ENCODE results near the gene PGGT1B. TPM values are rescaled to one million over a fixed set of nuclear protein-coding genes. Genes with fewer than 3 reads are reported as not detected.

PGGT1B gene
- total RNA-seq, 1 donor from 2014 or later: 5.6 TPM

GRCh38 chr5:115192098-115192497 is 70.6 kb downstream of the PGGT1B start:
- intact Hi-C loops (cut with DNase I): loop anchor here (10.0 kb wide), 1 partner anchor 1377 kb away; no protein-coding TSS in a partner anchor
- Histone ChIP-seq H3K4me3 (no peak overlapping the region), H3K27ac (no peak overlapping the region), H3K36me3 (no peaks in the 10 kb centered on the region), H3K4me1 (no peaks in the 10 kb centered on the region), H3K9me3 (no peaks in the 10 kb centered on the region), H3K27me3 (no peaks in the 10 kb centered on the region)
- DNase-seq (ENCODE audit: extremely low spot score in 2 of 2): no peak
- TF ChIP-seq POLR2AphosphoS5 (IDR thresholded peaks at IDR 0.05; ENCODE audit: insufficient read depth in 1 of 2, low read depth in 1 of 2): no peak
- no peak for TF ChIP-seq CTCF (IDR thresholded peaks at IDR 0.05)
- TF ChIP-seq POLR2A (IDR thresholded peaks at IDR 0.05): no peak

- Histone ChIP-seq H3K4me3 (no peak overlapping the region), H3K36me3 (no peaks in the 10 kb centered on the region), H3K27ac (no peak overlapping the region), H3K9me3 (no peaks in the 10 kb centered on the region), H3K27me3 (no peaks in the 10 kb centered on the region), H3K4me1 (no peaks in the 10 kb centered on the region)
- no peak for DNase-seq (ENCODE audit: extremely low spot score in 2 of 2)
- no peak for TF ChIP-seq CTCF (IDR thresholded peaks at IDR 0.05)
- no peak for TF ChIP-seq POLR2A (IDR thresholded peaks at IDR 0.05)
- no peak for TF ChIP-seq POLR2AphosphoS5 (IDR thresholded peaks at IDR 0.05; ENCODE audit: insufficient read depth in 1 of 2, low read depth in 1 of 2)
- intact Hi-C loops (cut with DNase I): loop anchor here (10.0 kb wide), 1 partner anchor 1377 kb away; no protein-coding TSS in a partner anchor
Observed at GRCh38 chr5:115191474-115192031, 71.1 kb downstream of the PGGT1B start.

GRCh38 chr5:115190388-115190787 is 72.3 kb downstream of the PGGT1B start:
- no peak for TF ChIP-seq POLR2A (IDR thresholded peaks at IDR 0.05)
- no peak for TF ChIP-seq POLR2AphosphoS5 (IDR thresholded peaks at IDR 0.05; ENCODE audit: insufficient read depth in 1 of 2, low read depth in 1 of 2)
- TF ChIP-seq CTCF (IDR thresholded peaks at IDR 0.05): no peak
- Histone ChIP-seq H3K9me3 (no peaks in the 10 kb centered on the region), H3K27me3 (no peaks in the 10 kb centered on the region), H3K36me3 (no peaks in the 10 kb centered on the region), H3K4me1 (no peaks in the 10 kb centered on the region), H3K4me3 (no peak overlapping the region), H3K27ac (no peak overlapping the region)
- no peak for DNase-seq (ENCODE audit: extremely low spot score in 2 of 2)
- intact Hi-C loops (cut with DNase I): loop anchor here (10.0 kb wide), 1 partner anchor 1376 kb away; no protein-coding TSS in a partner anchor

- no peak for TF ChIP-seq CTCF (IDR thresholded peaks at IDR 0.05)
- no peak for TF ChIP-seq POLR2AphosphoS5 (IDR thresholded peaks at IDR 0.05; ENCODE audit: insufficient read depth in 1 of 2, low read depth in 1 of 2)
- H3K27me3 ChIP-seq: no peaks in the 10 kb centered on the region
- no peak for DNase-seq (ENCODE audit: extremely low spot score in 2 of 2)
- intact Hi-C loops (cut with DNase I): loop anchor here (10.0 kb wide), 1 partner anchor 1375 kb away; no protein-coding TSS in a partner anchor
- no peak overlapping the region for H3K4me3 ChIP-seq
- H3K9me3 ChIP-seq: no peaks in the 10 kb centered on the region
- no peaks in the 10 kb centered on the region for H3K4me1 ChIP-seq
- no peak overlapping the region for H3K27ac ChIP-seq
- H3K36me3 ChIP-seq: no peaks in the 10 kb centered on the region
Observed at GRCh38 chr5:115189866-115190265, 72.8 kb downstream of the PGGT1B start.

GRCh38 chr5:115186794-115187193 is 75.9 kb downstream of the PGGT1B start:
- no peak for DNase-seq (ENCODE audit: extremely low spot score in 2 of 2)
- Histone ChIP-seq H3K27ac (no peak overlapping the region), H3K4me1 (no peaks in the 10 kb centered on the region), H3K36me3 (no peaks in the 10 kb centered on the region), H3K9me3 (no peaks in the 10 kb centered on the region), H3K4me3 (no peak overlapping the region), H3K27me3 (no peaks in the 10 kb centered on the region)
- intact Hi-C loops (cut with DNase I): no loop called here
- TF ChIP-seq CTCF (IDR thresholded peaks at IDR 0.05) (no peak), POLR2AphosphoS5 (IDR thresholded peaks at IDR 0.05; ENCODE audit: insufficient read depth in 1 of 2, low read depth in 1 of 2) (no peak), POLR2A (IDR thresholded peaks at IDR 0.05) (no peak)
